Astrocyte (in vitro differentiated cells and primary cell): ENCODE measurements around the gene EML6. TPM values are rescaled to one million over a fixed set of nuclear protein-coding genes. Genes with fewer than 3 reads are reported as not detected.

Experiments used
- DNase-seq: peaks from one replicate; pipeline ENCODE4 v3.0.0-alpha.2; 2010; ENCODE audit warnings: low read depth
- FAIRE-seq: peaks from 2 replicates; lab custom pipeline; 2011; peaks lifted over from hg19 to GRCh38; lab: Jason Lieb, UNC
- H2AFZ ChIP-seq: 2 replicates; pipeline ENCODE4 v1.6.0; 2012; ENCODE audit warnings: low read depth, low read length, inconsistent platforms
- H3K27ac ChIP-seq: 2 replicates; pipeline ENCODE4 v1.5.1; 2011; ENCODE audit warnings: low read depth, low read length, inconsistent platforms
- H3K27me3 ChIP-seq: 2 replicates; pipeline ENCODE4 v1.6.0; 2011; ENCODE audit warnings: low read length, inconsistent platforms; ENCODE audit not compliant: insufficient read depth
- H3K36me3 ChIP-seq: 2 replicates; pipeline ENCODE4 v1.5.1; 2011; ENCODE audit warnings: low read length, inconsistent platforms; ENCODE audit not compliant: insufficient read depth
- H3K4me1 ChIP-seq: 2 replicates; pipeline ENCODE4 v1.5.1; 2011; ENCODE audit warnings: low read length, inconsistent platforms; ENCODE audit not compliant: insufficient read depth
- H3K4me2 ChIP-seq: 2 replicates; pipeline ENCODE4 v1.6.0; 2012; ENCODE audit warnings: low read length, inconsistent platforms
- H3K4me3 ChIP-seq: 2 replicates; pipeline ENCODE4 v1.5.1; 2011; ENCODE audit warnings: low read depth, mild to moderate bottlenecking, low read length, inconsistent platforms; ENCODE audit not compliant: insufficient read depth
- H3K79me2 ChIP-seq: 2 replicates; pipeline ENCODE4 v1.6.0; 2012; ENCODE audit warnings: mild to moderate bottlenecking, low read length, inconsistent platforms; ENCODE audit not compliant: insufficient read depth
- H3K9ac ChIP-seq: 2 replicates; pipeline ENCODE4 v1.6.0; 2012; ENCODE audit warnings: mild to moderate bottlenecking, low read length, inconsistent platforms
- H3K9me3 ChIP-seq: 2 replicates; pipeline ENCODE4 v1.5.1; 2012; ENCODE audit warnings: low read depth, mild to moderate bottlenecking, low read length, inconsistent platforms; ENCODE audit not compliant: insufficient read depth
- H4K20me1 ChIP-seq: 2 replicates; pipeline ENCODE4 v1.6.0; 2012; ENCODE audit warnings: low read length, inconsistent platforms; ENCODE audit not compliant: insufficient read depth
- H3K27ac Mint-ChIP-seq: one replicate; pipeline ENCODE4 v1.8.0; 2021; ENCODE audit warnings: mild to moderate bottlenecking, mixed read lengths; ENCODE audit not compliant: unreplicated experiment
- H3K27me3 Mint-ChIP-seq: one replicate; pipeline ENCODE4 v1.8.0; 2021; ENCODE audit warnings: low read depth, mixed read lengths; ENCODE audit not compliant: unreplicated experiment
- H3K36me3 Mint-ChIP-seq: one replicate; pipeline ENCODE4 v1.8.0; 2021; ENCODE audit warnings: low read depth, mixed read lengths; ENCODE audit not compliant: unreplicated experiment
- H3K4me1 Mint-ChIP-seq: one replicate; pipeline ENCODE4 v1.8.0; 2021; ENCODE audit warnings: low read depth, mixed read lengths; ENCODE audit not compliant: unreplicated experiment
- H3K4me3 Mint-ChIP-seq: one replicate; pipeline ENCODE4 v1.8.0; 2021; ENCODE audit warnings: mild to moderate bottlenecking, moderate library complexity, mixed read lengths; ENCODE audit not compliant: unreplicated experiment
- H3K9me3 Mint-ChIP-seq: one replicate; pipeline ENCODE4 v1.8.0; 2021; ENCODE audit warnings: mild to moderate bottlenecking, mixed read lengths; ENCODE audit not compliant: unreplicated experiment
- CTCF ChIP-seq: IDR thresholded peaks from 2 replicates; pipeline ENCODE4 v1.5.1; 2011; ENCODE audit warnings: low read depth, mild to moderate bottlenecking, inconsistent platforms, low read length, moderate library complexity; ENCODE audit not compliant: insufficient read depth
- EZH2 ChIP-seq: IDR thresholded peaks from 2 replicates; pipeline ENCODE4 v1.6.1; 2012; ENCODE audit warnings: mild to moderate bottlenecking, low read length, inconsistent platforms; ENCODE audit not compliant: insufficient read depth
- total RNA-seq: library from RNA; stranded (reverse); gene quantifications from 2 replicates; pipeline ENCODE4 v1.2.1, GENCODE V29; 2021

The EML6 gene
- total RNA-seq, 1 donor from 2014 or later = 0.23 TPM

- Histone ChIP-seq H2AFZ (no peak overlapping the region), H4K20me1 (no peaks in the 10 kb centered on the region), H3K9me3 (no peaks in the 10 kb centered on the region), H3K4me2 (no peak overlapping the region), H3K9ac (no peak overlapping the region), H3K4me3 (no peak overlapping the region), H3K4me1 (peaks cover 20% of the 10 kb centered on the region), H3K27ac (no peak overlapping the region), H3K36me3 (no peaks in the 10 kb centered on the region), H3K27me3 (no peaks in the 10 kb centered on the region), H3K79me2 (no peaks in the 10 kb centered on the region)
- DNase-seq = no peak
- H3K4me1 Mint-ChIP-seq = peaks cover 13% of the 10 kb centered on the region
- no peak for TF ChIP-seq CTCF
- TF ChIP-seq EZH2 = no peak
- no peak overlapping the region for H3K4me3 Mint-ChIP-seq
- no peaks in the 10 kb centered on the region for H3K9me3 Mint-ChIP-seq
- H3K27ac Mint-ChIP-seq = no peak overlapping the region
- H3K27me3 Mint-ChIP-seq = no peaks in the 10 kb centered on the region
- no peak for FAIRE-seq
- no peaks in the 10 kb centered on the region for H3K36me3 Mint-ChIP-seq
Observed at GRCh38 chr2:54907663-54908062, 184.2 kb downstream of the EML6 start.

- peaks cover 13% of the 10 kb centered on the region for H3K4me1 Mint-ChIP-seq
- no peak overlapping the region for H3K4me3 Mint-ChIP-seq
- H3K27me3 Mint-ChIP-seq = no peaks in the 10 kb centered on the region
- DNase-seq (no peak), FAIRE-seq (no peak)
- H3K36me3 Mint-ChIP-seq = no peaks in the 10 kb centered on the region
- Histone ChIP-seq H3K9ac (no peak overlapping the region), H3K27ac (no peak overlapping the region), H3K4me1 (peaks cover 15% of the 10 kb centered on the region), H3K27me3 (no peaks in the 10 kb centered on the region), H2AFZ (no peak overlapping the region), H3K4me2 (no peak overlapping the region), H3K9me3 (no peaks in the 10 kb centered on the region), H4K20me1 (no peaks in the 10 kb centered on the region), H3K79me2 (no peaks in the 10 kb centered on the region), H3K36me3 (no peaks in the 10 kb centered on the region), H3K4me3 (no peak overlapping the region)
- TF ChIP-seq EZH2 (no peak), CTCF (no peak)
- no peak overlapping the region for H3K27ac Mint-ChIP-seq
- peaks cover 2% of the 10 kb centered on the region for H3K9me3 Mint-ChIP-seq
Observed at GRCh38 chr2:54908591-54908990, 185.1 kb downstream of the EML6 start.

DNA sequence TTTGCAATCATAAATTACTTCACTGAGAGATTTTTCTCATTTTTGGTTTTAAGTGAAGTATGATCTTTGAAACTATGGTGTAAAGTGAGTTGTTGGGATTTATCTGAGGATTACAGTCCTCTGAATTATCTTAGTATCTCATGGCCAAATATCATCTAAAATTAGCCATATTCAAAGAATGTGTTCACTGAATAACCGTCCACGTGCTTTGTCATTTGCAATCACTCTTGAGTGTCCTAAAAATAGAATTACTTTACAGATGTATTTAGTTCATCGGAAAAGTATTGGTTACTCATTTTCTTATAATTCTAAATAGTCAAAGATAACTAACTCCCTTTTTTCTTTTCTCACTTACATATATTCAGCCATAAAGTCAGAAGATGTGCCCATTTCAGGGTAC, 185.5 kb downstream of the EML6 start:
- Mint-ChIP-seq H3K4me3 (no peak overlapping the region), H3K27ac (no peak overlapping the region), H3K27me3 (no peaks in the 10 kb centered on the region), H3K9me3 (peaks cover 2% of the 10 kb centered on the region), H3K36me3 (no peaks in the 10 kb centered on the region), H3K4me1 (peaks cover 11% of the 10 kb centered on the region)
- H3K27ac ChIP-seq = no peak overlapping the region
- H2AFZ ChIP-seq = no peak overlapping the region
- TF ChIP-seq EZH2 (no peak), CTCF (no peak)
- peaks cover 11% of the 10 kb centered on the region for H3K4me1 ChIP-seq
- no peaks in the 10 kb centered on the region for H3K36me3 ChIP-seq
- FAIRE-seq = peak; percentile 60
- no peaks in the 10 kb centered on the region for H3K9me3 ChIP-seq
- no peak overlapping the region for H3K9ac ChIP-seq
- H4K20me1 ChIP-seq = no peaks in the 10 kb centered on the region
- no peak overlapping the region for H3K4me3 ChIP-seq
- no peaks in the 10 kb centered on the region for H3K79me2 ChIP-seq
- H3K27me3 ChIP-seq = no peaks in the 10 kb centered on the region
- DNase-seq = peak; percentile 38
- no peak overlapping the region for H3K4me2 ChIP-seq
